ENCODE results near the gene ULK1.
"Not testable (repeated sequence)": the region's sequence is repeated elsewhere in the genome, so short reads cannot be mapped to it uniquely, and the experiment has no call there.

The ULK1 gene

DNA sequence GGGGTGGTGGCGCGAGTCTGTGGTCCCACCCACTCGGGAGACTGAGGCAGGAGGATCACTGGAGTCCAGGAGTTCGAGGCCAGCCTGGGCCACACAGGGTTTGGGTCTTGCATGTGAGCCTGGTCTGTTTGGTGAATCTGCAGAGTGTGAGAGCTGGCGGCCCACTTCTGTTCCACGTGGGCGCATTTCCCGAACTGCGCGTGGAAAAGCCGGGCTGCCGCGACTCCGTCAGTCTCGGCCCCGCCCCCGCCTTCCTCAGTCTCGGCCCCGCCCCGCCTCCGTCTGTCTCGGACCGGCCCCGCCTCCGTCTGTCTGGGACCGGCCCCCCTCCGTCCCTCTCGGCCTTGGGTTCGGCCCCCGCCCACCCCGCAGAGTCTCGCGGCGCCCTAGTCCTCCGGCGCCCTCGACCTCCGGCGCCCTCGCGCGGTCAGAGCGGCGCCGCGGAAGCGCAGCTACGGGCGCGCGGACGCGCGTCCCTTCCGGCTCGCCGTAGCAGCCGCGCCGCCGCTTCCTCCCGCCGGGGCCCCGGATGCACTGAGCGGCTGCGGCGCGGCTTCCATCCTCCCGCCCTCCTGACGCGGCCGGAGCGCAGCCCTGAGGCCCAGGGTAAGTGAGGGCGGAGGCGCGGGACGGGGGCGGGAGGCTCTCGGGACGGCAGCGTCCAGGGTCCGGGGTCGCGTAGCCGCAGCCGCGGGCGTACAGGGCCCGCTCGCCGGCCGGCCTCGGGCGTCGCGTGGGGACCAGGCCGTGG lies 55.2 kb downstream of the ULK1 start, which contains the start of gene EP400:
Gene EP400, plus strand, starts transcription at position 512 of the 751 bp plus-strand sequence. CDS start 10,678 bp downstream, outside the sequence.
- H3K27me3 Mint-ChIP-seq = no peaks in the 10 kb centered on the region
- H3K36me3 Mint-ChIP-seq (ENCODE audit: low read depth) = peaks cover 14% of the 10 kb centered on the region
- H3K9me3 Mint-ChIP-seq = no peaks in the 10 kb centered on the region
- peaks cover 36% of the 10 kb centered on the region for H3K4me1 Mint-ChIP-seq (ENCODE audit: low read depth)
- intact Hi-C loops (cut with micrococcal nuclease) = loop anchor here (1.0 to 5.0 kb wide), 3 partner anchors 20 to 117 kb away; partner anchors contain the start of gene PUS1
- H3K27ac Mint-ChIP-seq = peak within 1 kb of the TSS; percentile 81
- peak within 1 kb of the TSS; percentile 90 for H3K4me3 Mint-ChIP-seq

DNA sequence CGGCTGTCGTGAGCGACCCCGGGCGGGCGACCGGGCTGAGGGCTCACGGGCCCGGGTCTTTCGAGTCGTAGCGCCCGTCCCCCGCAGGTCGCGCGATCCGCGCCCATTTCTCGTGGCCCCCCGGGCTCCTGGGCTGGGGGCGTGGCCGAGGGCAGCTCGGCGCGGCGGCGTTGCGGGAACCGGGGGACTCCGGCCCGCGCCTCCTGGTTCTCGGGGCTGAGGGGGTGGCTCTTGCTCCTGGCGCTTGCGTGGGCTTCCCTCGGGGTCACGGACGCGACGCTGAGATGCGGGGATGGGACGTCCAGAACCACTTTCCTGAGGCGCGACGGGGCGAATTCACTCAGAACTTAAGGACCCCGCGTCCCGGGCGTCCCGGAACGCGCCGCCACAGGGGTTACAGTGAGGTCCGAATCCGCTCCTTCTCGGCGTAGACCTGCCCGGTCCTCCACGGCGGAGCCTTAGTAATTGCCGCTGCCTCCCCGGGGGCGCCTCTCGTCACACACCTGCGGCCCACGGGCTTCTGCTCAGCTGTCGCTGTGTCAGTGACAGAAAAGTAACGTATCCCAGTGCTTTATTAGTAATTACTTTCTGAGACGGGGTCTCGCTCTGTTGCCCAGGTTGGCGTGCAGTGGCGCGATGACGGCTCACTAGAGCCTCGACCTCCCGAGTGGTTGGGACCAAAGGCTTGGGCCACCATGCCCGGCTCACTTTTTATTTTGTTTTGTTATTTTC lies 55.9 kb downstream of the ULK1 start:
- Mint-ChIP-seq H3K27ac (peak overlapping the region; percentile 81), H3K9me3 (no peaks in the 10 kb centered on the region), H3K36me3 (ENCODE audit: low read depth) (peaks cover 7% of the 10 kb centered on the region), H3K4me3 (peak overlapping the region; percentile 90), H3K27me3 (no peaks in the 10 kb centered on the region), H3K4me1 (ENCODE audit: low read depth) (peaks cover 34% of the 10 kb centered on the region)
- intact Hi-C loops (cut with micrococcal nuclease) = no loop called here

DNA sequence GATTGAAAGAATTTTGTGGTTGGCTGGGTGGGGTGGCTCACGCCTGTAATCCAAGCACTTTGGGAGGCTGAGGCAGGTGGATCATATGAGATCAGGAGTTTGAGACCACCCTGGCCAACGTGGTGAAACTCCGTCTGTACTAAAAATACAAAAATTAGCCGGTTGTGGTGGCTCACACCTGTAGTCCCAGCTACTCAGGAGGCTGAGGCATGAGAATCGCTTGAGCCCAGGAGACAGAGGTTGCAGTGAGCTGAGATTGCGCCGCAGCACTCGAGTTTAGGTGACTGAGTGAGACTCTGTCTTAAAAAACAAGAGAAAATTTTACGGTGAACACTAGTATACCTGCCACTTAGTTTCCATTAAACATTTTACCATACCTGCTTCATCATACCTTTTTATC lies 59.4 kb downstream of the ULK1 start:
- H3K9me3 Mint-ChIP-seq; H3K36me3 Mint-ChIP-seq (ENCODE audit: low read depth); H3K27ac Mint-ChIP-seq; intact Hi-C loops (cut with micrococcal nuclease); H3K4me3 Mint-ChIP-seq; H3K27me3 Mint-ChIP-seq: not testable (repeated sequence)
- peaks cover 47% of the 10 kb centered on the region for H3K4me1 Mint-ChIP-seq (ENCODE audit: low read depth)

DNA sequence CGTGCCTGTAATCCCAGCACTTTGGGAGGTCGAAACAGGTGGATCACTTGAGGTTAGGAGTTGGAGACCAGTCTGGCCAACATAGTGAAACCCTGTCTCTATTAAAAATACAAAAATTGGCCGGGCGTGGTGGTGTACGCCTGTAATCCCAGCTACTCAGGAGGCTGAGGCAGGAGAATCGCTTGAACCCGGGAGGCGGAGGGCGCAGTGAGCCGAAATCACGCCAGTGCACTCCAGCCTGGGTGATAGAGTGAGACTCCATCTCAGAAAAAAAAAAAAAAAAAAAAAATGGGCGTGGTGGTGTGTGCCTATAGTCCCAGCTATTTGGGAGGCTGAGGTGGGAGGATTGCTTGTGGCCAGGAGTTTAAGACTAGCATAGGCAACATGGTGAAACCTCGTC lies 60.0 kb downstream of the ULK1 start:
- H3K4me3 Mint-ChIP-seq; H3K27ac Mint-ChIP-seq; H3K27me3 Mint-ChIP-seq; intact Hi-C loops (cut with micrococcal nuclease); H3K9me3 Mint-ChIP-seq: not testable (repeated sequence)
- H3K36me3 Mint-ChIP-seq (ENCODE audit: low read depth) = peaks cover 16% of the 10 kb centered on the region
- peaks cover 48% of the 10 kb centered on the region for H3K4me1 Mint-ChIP-seq (ENCODE audit: low read depth)

DNA sequence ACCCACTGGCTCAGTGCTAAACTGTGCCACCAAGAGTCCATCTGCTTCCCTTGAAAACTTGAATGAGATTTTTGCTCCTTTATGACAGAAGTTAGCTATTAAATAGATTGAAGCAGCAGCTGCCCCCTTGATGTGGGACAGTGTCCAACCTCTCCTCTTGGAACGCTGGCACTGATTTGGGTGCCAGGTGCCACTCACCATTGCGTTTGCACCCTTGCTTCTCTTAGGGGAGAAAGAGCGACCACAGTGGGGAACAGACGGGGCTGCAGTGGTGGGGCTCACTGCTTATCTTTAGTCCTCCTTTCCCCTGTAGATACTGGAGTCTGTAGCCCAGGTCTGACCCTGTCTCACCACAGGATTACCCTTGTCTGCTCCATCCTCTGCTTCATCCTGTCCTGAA lies 64.7 kb downstream of the ULK1 start:
- peaks cover 51% of the 10 kb centered on the region for H3K4me1 Mint-ChIP-seq (ENCODE audit: low read depth)
- H3K4me3 Mint-ChIP-seq = no peak overlapping the region
- H3K9me3 Mint-ChIP-seq = no peaks in the 10 kb centered on the region
- intact Hi-C loops (cut with micrococcal nuclease) = no loop called here
- no peaks in the 10 kb centered on the region for H3K27me3 Mint-ChIP-seq
- peak overlapping the region; percentile 45 for H3K27ac Mint-ChIP-seq
- peaks cover 47% of the 10 kb centered on the region for H3K36me3 Mint-ChIP-seq (ENCODE audit: low read depth)

DNA sequence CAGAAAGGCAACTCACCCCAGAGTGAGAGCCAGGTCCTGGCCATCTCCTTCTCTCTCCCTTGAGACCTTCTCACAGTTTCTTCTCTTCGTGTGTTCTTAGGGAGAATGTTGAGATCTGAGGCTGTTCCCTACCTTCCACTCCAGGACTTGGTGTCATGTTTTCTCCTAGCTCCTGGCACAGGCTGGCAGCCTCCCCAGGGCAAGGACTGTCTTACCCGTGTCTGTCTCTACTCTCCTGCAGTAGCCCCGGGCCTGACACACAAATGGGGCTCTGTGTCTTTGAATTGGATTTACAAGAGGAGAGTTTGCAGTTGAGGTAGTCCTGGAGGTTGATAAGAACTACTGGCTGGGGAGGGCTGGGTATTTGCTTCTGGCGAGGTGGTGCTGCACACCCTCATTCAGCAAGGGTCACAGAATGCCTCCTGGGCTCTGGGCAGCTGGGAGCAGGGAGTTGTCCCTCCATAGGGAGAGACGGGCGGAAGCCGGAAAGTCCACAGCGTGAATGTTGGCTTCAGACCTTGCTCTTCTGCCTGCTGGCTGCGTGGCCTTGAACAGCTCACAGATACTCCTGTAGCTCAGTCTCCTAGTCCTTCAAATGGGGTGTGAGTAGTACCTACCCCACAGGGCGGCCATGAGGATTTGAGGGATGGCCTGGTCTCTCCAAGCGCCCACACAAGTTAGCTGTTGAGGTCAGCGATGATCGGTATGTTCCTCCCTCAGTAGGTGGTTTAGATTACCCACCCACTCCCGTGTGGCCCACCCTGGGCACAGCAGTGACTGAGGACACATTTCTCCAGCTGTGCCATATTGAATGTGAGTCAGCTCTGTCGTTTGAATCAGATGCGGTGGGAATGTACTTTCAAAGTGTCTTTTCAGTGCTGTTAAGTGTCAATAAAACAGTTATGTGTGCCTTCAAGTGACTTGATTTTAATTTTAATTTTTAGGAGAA lies 65.5 kb downstream of the ULK1 start:
- Mint-ChIP-seq H3K4me3 (no peak overlapping the region), H3K27ac (peak overlapping the region; percentile 45), H3K36me3 (ENCODE audit: low read depth) (peaks cover 47% of the 10 kb centered on the region), H3K27me3 (no peaks in the 10 kb centered on the region), H3K4me1 (ENCODE audit: low read depth) (peaks cover 55% of the 10 kb centered on the region), H3K9me3 (no peaks in the 10 kb centered on the region)
- intact Hi-C loops (cut with micrococcal nuclease) = no loop called here

DNA sequence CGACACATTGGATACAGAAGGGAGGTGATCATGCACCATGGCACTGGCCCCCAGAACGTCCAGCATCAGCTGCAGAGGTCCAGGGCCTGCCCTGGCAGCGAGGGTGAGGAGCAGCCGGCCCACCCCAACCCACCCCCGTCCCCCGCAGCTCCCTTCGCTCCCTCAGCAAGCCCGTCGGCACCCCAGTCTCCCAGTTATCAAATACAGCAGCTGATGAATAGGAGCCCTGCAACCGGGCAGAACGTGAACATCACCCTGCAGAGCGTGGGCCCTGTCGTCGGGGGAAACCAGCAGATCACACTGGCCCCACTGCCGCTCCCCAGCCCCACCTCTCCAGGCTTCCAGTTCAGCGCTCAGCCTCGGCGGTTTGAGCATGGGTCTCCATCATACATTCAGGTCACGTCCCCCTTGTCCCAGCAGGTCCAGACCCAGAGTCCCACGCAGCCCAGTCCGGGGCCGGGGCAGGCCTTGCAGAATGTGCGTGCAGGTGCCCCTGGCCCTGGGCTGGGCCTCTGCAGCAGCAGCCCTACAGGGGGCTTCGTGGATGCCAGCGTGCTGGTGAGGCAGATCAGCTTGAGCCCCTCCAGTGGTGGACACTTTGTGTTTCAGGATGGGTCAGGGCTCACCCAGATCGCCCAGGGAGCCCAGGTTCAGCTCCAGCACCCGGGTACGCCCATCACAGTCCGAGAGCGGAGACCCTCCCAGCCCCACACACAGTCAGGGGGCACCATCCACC lies 66.3 kb downstream of the ULK1 start:
- intact Hi-C loops (cut with micrococcal nuclease); H3K27me3 Mint-ChIP-seq; H3K4me3 Mint-ChIP-seq; H3K27ac Mint-ChIP-seq; H3K9me3 Mint-ChIP-seq: not testable (repeated sequence)
- H3K4me1 Mint-ChIP-seq (ENCODE audit: low read depth) = peaks cover 51% of the 10 kb centered on the region
- peaks cover 52% of the 10 kb centered on the region for H3K36me3 Mint-ChIP-seq (ENCODE audit: low read depth)

DNA sequence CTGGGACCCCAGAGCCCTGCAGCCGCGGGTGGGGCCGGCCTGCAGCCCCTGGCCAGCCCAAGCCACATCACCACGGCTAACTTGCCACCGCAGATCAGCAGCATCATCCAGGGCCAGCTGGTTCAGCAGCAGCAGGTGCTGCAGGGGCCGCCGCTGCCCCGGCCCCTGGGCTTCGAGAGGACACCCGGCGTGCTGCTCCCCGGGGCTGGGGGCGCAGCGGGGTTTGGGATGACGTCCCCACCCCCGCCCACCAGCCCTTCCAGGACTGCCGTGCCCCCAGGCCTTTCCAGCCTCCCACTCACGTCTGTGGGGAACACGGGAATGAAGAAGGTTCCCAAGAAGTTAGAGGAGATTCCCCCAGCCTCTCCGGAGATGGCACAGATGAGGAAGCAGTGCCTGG lies 66.9 kb downstream of the ULK1 start:
- intact Hi-C loops (cut with micrococcal nuclease); H3K4me3 Mint-ChIP-seq; H3K27me3 Mint-ChIP-seq; H3K27ac Mint-ChIP-seq; H3K9me3 Mint-ChIP-seq: not testable (repeated sequence)
- peaks cover 53% of the 10 kb centered on the region for H3K36me3 Mint-ChIP-seq (ENCODE audit: low read depth)
- peaks cover 45% of the 10 kb centered on the region for H3K4me1 Mint-ChIP-seq (ENCODE audit: low read depth)

DNA sequence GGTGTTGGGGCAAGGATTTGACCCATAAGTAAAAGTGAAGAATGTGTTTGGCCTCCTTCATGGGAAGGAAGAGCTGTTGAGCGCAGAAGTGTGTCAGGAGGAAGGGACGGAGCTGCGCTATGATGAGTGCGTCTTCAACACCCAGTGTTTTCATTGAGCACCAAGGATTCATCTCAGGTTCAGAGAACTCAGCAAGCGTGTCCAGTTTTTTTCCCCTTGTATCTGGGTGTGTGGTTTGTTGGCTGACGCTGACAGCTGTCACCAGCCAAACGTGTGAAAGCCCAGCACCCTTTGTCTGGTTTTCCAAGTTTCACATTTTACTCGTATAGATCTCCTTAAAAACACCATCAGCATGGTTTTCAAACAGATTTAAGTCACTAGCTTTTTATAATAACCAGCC lies 67.6 kb downstream of the ULK1 start:
- Mint-ChIP-seq H3K4me3 (no peak overlapping the region), H3K27ac (no peak overlapping the region), H3K9me3 (no peaks in the 10 kb centered on the region), H3K4me1 (ENCODE audit: low read depth) (peaks cover 39% of the 10 kb centered on the region), H3K27me3 (no peaks in the 10 kb centered on the region), H3K36me3 (ENCODE audit: low read depth) (peaks cover 53% of the 10 kb centered on the region)
- intact Hi-C loops (cut with micrococcal nuclease) = no loop called here

DNA sequence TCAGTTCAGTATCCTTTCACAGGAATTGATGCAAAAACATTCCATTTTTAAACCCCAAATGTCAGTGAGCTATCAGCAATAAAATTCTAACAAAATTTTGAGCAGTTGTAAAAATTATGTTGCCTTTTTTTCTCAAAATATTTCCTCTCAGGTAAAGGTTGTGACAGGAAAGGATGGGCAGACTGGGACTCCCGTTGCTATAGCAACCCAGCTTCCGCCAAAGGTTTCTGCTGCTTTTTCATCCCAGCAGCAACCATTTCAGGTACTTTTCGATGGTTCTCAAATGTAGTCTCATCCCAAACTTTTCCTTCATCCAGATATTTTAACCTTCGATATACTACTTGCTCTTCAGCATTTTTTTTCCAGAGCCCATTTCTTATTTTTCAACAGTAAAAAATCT lies 69.0 kb downstream of the ULK1 start:
- intact Hi-C loops (cut with micrococcal nuclease) = no loop called here
- Mint-ChIP-seq H3K36me3 (ENCODE audit: low read depth) (peaks cover 53% of the 10 kb centered on the region), H3K4me3 (no peak overlapping the region), H3K27me3 (no peaks in the 10 kb centered on the region), H3K4me1 (ENCODE audit: low read depth) (peaks cover 43% of the 10 kb centered on the region), H3K27ac (no peak overlapping the region), H3K9me3 (no peaks in the 10 kb centered on the region)

DNA sequence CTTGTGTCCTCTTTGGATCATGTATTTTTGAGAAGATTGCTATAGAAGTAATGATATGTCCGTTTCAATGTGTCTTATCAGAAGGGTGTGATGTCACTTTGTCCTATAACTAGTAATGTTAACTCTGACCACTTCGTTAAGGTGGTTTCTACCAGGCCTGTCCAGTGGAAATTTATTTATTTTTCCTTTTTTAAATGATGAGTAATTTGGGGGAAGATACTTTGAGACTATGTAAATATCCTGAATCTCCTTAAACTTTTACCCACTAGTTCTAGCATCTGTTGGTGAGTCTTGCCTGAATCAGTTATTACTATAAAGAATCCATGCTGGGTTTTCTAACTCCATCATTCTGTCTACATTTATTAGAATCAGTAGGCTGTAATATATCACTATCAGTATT lies 70.7 kb downstream of the ULK1 start:
- H3K4me1 Mint-ChIP-seq (ENCODE audit: low read depth) = peaks cover 35% of the 10 kb centered on the region
- peaks cover 38% of the 10 kb centered on the region for H3K36me3 Mint-ChIP-seq (ENCODE audit: low read depth)
- intact Hi-C loops (cut with micrococcal nuclease) = no loop called here
- no peak overlapping the region for H3K4me3 Mint-ChIP-seq
- no peaks in the 10 kb centered on the region for H3K9me3 Mint-ChIP-seq
- no peaks in the 10 kb centered on the region for H3K27me3 Mint-ChIP-seq
- H3K27ac Mint-ChIP-seq = no peak overlapping the region

DNA sequence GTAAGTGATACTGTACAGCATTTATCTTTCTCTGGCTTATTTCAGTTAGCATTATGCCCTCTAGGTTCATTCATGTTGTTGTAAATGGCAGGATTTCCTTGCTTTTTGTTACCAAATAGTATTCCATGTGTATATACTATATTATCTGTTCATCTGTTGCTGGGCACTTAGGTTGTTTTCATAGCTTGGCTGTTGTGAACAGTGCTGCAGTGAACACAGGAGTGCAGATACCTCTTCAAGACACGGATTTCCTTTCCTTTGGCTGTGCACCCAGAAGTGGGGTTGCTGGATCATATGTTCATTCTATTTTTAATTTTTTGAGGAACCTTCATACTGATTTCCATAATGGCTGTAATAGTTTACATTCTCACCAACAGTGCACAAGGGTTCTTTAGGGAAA lies 76.8 kb downstream of the ULK1 start:
- H3K4me1 Mint-ChIP-seq (ENCODE audit: low read depth) = peaks cover 24% of the 10 kb centered on the region

More for the DNA sequence above, 76.8 kb downstream of the ULK1 start:
- no peaks in the 10 kb centered on the region for H3K9me3 Mint-ChIP-seq
- no peak overlapping the region for H3K4me3 Mint-ChIP-seq
- intact Hi-C loops (cut with micrococcal nuclease) = no loop called here
- H3K27me3 Mint-ChIP-seq = no peaks in the 10 kb centered on the region
- no peaks in the 10 kb centered on the region for H3K36me3 Mint-ChIP-seq (ENCODE audit: low read depth)
- H3K27ac Mint-ChIP-seq = no peak overlapping the region

Data from dendritic cell treated with granulocyte-macrophage colony-stimulating factor and Interleukin-4, amounts not matched to agents 40 ng/mL and 50 ng/mL, for 4 days (primary cell).